ENCODE measurements around the gene RAPGEF3.
A peak's percentile ranks its signal among the peaks of the same experiment; 100 is the strongest.

The RAPGEF3 gene, protein sequence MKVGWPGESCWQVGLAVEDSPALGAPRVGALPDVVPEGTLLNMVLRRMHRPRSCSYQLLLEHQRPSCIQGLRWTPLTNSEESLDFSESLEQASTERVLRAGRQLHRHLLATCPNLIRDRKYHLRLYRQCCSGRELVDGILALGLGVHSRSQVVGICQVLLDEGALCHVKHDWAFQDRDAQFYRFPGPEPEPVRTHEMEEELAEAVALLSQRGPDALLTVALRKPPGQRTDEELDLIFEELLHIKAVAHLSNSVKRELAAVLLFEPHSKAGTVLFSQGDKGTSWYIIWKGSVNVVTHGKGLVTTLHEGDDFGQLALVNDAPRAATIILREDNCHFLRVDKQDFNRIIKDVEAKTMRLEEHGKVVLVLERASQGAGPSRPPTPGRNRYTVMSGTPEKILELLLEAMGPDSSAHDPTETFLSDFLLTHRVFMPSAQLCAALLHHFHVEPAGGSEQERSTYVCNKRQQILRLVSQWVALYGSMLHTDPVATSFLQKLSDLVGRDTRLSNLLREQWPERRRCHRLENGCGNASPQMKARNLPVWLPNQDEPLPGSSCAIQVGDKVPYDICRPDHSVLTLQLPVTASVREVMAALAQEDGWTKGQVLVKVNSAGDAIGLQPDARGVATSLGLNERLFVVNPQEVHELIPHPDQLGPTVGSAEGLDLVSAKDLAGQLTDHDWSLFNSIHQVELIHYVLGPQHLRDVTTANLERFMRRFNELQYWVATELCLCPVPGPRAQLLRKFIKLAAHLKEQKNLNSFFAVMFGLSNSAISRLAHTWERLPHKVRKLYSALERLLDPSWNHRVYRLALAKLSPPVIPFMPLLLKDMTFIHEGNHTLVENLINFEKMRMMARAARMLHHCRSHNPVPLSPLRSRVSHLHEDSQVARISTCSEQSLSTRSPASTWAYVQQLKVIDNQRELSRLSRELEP

DNA sequence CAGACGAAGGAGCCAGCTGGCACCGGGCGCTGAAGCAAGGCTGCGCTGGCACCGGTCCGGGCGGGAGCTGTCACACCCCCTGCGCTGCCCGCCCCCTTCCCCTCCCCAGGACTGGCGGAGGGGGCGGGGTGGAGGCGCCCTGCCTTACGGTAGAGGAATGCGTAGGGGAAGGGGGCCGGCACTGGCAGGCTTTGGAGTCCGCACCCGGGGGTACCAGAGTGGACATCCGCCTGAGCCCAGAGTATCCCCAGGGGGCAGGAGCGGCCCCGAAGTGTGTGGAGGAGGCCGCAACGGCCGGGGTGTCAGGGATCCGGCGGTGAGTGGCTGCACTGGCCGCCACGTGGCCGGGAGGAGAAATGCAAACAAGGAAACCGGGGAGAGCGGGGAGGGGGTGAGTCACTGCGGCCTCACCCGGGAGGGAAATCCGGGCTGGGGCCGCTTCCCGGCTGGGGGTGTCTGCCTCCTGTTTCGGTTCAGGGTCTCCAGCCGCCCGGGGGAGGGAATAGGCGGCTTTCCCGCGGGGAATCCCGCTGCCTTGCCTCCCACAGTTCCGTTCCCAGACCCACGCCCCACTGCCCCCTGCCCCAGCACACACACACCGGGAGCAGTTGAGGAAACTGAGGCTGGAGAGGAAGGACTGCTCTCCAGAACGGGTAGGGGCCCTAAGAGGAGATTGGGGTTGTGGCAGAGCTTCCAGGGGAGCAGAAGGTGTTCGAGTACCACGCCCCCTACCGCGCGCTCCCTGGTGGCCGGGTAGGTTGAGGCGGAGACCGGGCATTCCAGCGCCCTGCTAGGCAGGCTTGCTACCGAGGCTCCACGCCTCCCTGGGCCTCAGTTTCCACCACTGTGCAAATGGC is at the start of gene RAPGEF3:
Gene RAPGEF3, minus strand, starts transcription at position 47 of the 857 bp plus-strand sequence. CDS start 324 bp downstream, outside the sequence.
- DNase-seq, result peak; percentile 34 to 63

DNA sequence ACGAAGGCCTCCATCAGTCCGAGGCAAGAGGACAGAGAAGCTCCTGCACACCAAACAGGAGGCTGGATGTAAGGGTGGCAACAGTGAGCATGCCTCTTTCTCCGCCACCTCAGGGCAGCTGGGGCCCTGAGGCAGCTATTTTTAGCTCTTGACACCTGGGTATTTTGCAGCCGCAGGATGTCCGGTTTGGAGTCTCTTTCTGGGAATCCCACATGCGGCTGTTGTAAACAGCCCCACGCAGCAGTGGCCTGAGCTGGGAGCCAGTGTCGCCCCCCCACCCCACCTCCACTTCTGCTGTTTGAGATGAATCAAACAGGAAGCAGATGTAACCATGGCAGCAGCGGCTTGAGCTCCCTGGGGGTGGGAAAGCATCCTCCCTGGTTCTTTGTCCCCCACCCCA is 49.4 kb upstream of the RAPGEF3 start:
- peak in 1 of 2 experiments; percentile 37 for DNase-seq

DNA sequence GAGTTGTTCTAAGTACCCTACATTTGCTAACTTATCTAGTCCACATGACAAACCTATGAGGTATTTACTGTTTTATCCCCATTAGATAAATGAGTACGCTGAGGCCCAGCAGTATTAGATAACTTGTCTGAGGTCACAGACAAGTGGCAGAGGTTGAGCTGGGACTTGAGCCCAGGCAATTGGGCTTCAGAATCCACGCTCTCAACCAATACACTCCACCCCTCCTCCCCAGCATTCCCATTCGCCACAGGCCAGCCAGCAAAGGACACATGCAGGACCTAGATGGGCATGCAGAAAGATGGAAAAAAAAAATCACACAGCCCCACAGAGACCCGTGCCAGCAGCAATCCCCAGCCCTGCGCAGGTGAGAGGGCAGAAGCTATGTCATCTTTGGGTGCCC is 48.7 kb upstream of the RAPGEF3 start:
- DNase-seq, result no peak

DNA sequence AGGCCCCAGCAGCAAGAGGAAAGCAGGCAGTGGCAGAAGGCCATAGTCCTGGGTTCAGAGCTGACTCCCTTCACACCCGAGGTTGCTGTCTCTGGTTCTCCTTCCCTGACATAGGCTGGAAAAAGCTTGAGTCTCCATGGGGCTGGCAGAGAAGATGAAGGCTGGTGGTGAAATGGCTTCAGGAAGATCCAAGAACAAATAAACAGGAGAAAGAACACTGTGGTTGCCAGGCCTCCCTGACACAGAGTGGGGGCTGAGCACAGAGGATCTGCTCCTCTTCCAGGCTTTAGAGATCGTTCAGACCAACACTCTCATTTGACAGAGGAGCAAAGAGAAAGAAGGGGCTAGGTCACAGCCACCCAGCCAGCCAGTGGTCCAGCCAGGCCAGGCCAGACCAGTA is 46.7 kb upstream of the RAPGEF3 start:
- DNase-seq, result no peak

DNA sequence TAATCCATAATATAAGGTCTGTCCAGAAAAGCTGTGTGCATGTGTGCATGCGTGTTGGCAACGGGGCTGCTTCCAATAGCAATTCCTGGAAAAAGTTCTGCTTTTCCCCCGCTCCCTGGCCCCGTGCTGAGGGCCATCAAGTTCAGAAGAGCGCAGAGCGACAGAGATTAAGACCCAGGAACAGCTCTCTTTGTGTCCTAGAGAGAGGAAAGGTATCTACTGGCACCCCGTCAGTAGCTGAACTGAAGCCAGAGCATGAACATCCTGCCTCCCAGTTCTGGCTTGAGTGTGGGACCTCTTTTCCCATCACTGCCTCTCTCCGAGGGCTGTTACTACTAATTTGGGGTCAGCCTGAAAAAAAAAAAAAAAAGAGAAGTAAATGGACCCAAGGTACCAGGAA is 45.5 kb upstream of the RAPGEF3 start:
- no peak for DNase-seq

DNA sequence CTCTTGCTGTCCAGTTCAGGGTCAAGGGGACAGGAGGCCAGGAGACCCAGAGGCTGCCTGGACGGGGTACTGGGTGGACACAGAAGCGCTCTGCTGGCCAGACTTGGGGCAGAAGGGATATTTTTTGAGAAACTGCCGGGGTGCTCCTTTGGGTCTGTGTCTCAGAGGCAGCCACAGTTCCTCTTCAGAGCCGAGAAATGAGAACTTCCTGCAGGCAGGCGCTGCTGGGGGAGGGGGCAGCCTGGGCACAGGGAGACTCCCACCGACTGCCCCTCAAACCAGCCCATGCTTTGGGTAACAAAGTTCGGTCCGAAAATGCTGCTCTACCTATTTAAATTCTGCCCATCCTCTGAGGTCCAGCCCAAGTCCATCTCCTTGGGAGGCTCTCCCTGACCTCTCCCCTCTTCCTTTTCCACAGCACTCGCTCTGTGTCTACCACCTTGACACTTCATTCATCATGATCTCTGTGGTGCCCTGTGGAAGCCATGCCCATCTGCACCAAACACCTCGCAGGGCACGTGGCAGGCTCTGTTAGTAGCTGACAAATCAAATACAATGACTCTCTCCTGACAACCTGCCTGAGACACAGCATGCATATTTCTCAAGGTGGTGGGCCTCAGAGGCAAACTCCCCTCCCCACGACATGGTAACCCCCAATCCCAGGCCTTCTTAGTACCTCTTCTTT is 44.7 kb upstream of the RAPGEF3 start:
- no peak for DNase-seq

DNA sequence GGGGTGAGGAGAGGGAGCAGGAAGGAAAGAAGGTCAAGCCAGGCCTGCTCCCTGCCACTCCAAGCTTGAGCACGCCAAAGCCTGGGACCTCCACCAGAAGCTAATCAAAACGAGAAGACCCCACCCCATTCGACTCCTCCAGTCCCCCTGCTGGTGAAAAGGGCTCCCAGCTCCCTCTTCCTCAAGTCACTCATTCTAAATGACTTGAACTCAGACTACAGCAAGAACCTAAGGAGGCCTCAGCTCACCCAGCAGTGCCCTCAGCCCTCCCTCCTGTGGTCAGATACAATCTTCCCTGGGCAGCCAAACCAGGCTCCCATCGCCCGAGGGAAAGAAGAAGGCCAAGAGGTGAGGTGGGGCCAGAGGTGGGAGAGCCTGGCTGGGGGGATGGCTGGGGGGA is 43.6 kb upstream of the RAPGEF3 start:
- DNase-seq, result no peak

DNA sequence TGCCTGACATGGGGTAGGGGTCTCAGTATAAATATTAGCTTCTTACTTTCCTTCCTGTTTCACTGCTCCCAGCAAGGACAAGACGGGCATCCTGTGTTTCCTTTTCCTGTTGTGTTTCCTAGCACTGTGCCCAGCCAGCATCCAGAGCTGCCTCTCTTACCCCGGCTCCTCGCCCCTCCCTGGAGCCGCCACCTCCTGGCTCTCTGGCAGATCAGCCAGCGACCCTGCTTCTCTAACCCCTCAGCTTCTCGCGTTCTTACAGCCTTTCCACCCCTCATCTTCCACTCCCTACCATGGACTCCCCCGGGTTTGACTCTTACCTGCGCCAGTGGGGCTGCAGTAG is 43.2 kb upstream of the RAPGEF3 start:
- no peak for DNase-seq

DNA sequence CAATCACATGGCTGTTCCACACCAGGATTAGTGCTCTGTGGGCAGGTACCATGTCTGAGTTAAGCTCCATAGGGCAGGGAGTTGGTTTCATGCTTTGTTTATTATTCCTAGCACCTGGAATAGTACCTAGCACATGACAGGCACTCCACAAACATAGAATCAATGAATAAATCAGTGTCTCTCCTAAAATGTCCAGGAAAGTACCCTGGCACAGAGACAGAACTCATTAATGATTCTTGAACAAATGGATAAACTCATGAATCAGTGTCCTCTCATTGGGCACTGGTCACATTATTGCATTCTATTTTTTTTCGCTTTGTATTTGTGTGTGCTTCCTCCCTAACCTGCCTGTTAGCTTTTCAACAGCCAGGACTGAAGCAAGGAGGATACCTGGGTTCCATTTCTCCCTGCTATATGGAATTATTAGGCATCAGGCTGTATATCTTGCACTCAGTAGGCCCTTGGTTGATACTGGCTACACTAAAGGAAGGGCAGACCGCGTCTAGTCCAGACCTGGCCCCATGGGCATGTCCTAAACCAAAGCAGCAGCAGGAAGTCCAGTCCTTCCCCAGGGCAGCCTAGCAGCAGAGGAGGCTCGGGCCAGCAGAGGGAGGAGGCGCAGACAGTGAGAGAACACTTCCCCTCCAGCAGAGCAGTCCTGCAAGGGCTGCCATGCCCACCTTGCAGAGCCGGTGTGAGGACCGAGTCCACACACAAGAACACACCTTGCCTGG is 42.7 kb upstream of the RAPGEF3 start:
- no peak for DNase-seq

DNA sequence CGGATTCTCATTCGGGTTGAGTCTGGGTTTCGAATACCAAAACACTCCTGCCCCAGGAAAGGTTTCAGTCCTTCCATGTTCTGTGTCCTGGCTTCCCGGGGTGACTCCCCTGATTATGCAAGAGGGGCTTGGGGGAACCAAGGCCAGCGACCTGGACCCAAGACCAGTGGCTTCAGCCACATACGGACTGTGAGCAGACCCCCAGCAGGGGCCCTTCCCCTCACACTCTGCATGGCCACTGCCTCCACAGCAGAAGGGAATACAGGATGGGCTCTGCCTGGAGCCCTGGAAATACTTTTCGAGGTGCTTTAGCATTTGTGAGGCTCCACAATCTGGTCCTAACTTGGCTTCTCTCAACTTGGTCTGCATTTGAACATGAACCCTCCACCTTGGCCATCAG is 41.9 kb upstream of the RAPGEF3 start:
- DNase-seq, result no peak

DNA sequence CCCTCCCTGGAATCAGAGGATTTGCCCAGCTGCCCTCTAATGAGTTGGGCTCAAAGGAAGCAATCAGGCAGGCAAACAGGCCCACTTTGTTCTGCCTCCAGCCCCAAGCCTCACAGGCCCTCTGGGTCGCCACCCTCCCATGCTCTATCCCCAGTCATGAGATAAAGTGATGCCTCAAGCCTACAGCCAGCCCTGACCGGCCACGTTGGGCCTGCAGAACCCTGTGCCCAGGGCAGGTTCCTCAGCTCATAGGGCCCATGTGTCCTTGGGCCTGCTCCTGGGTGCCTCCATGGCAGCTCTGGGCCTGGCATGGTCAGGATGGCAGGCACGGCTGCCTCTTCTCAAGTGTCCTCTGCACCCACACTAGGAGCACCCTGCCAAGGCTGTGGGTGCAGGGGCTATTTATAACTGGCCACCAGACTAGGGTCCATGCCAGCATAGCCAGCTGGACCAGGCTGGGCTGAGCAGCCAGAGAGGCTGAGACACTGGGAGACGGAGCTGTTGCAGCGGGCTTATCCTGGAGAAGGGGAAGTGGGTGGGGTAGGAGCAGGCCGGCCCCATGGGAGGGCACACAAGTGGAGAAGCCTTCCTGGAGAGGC is 40.8 kb upstream of the RAPGEF3 start:
- no peak for DNase-seq

DNA sequence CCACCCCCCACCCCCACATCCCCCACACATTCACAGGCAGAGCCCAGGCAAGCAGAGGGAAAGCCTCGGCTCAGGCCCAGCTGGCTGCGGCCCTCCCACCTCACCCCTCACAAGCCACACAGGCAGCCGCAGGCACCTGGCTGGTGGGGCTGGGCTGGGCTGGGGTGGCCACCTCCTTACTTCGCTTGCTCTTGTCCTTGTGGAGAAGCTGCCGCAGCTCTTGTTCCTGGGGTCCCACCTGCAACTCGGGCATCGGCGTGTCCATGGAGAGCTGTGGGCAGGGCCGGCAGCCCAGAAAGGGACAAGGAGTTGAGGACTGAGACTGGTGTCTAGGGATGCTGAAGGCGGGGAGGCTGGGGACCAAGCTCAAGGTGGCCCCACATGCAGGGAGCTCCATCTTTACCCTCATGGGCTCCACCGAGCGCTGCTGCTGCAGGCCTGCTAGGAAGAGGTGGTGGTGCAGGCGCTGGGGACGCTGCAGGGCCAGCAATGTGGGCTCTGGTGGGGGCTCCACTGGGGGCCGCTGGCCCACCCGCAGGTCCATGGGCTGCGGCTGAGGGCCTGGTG is 39.8 kb upstream of the RAPGEF3 start:
- DNase-seq, result no peak

DNA sequence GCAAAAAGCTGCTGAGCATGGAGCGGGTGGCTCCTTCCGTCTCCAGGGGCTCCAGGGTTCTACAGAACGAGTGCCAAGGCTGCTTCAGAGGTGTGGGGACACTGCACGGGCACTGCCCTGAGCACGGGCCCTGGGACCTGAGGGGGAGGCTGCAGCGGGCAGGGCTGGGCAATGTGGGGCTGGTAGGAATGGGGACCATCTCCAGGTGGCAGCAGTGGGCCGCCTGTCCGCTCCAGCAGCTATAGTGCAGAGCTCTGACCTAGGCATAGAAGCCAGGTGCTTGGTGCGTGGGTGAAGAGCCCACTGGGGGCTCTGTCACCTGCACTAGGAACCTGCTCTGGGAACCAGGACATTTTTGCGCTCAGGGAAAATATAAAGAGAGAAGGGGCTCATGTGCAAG is 38.8 kb upstream of the RAPGEF3 start:
- DNase-seq, result peak in 1 of 2 experiments; percentile 7

DNA sequence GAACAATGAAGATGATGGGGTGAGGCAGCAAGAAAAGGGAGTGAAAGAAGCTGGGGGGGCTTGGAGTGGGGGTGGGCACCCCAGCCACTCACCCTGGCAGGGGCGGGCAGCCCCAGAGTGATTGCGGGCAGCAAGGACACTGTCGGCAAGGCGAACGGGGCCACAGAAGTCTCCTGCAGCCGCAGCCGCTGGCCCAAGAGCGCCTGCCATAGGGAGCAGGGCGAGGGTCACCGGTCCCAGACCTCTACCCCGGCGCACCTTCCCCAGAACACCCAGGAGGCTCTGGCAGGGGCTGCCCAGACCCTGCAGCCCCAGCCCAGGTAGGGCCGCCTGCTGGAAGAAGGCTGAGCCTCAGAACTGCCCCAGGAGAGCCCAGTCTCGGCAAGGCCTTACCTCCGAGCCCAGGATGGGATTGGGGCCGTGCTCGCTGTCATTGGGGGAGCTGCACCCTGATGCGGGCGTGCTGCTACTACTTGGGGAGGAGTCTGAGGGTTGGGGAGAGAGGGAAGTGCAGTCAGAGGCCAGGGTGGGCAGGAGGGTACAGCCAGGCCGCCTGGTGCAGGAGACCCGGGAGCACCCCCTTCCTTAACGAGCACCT is 37.2 kb upstream of the RAPGEF3 start:
- DNase-seq, result no peak

DNA sequence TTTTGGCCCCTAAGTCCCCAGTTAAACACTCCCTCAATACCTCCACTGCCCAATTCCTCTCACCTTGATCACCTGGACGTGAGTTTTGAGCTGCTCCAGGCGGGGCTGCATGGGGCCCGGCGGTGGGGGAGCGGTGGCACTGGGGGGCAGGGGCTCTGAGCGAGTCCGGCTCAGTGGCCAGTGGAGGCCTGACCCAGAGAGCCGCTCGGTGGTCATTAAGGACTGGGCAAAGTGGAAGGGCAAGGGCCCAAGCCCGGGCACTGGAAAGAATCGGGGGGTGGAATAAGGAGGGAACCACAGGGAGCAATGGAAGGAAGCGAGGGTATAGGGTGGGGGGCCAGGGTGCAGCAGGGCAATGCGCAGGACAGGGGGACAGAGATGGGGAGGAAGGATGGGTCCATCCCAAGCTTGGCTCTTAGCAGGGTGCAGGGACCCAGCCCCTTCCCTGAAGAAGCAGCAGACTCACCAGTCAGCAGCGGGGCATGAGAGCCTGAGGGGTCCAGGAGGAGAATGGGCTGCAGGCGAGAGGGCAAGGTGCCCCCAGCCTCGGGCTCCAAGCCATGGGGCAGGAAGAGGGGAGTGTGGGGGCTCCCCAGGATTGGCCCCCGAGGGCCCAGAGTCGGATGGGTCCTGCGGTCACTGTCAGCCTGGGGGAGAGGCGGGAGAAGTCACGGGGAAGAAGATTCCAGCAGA is 36.6 kb upstream of the RAPGEF3 start:
- no peak for DNase-seq

DNA sequence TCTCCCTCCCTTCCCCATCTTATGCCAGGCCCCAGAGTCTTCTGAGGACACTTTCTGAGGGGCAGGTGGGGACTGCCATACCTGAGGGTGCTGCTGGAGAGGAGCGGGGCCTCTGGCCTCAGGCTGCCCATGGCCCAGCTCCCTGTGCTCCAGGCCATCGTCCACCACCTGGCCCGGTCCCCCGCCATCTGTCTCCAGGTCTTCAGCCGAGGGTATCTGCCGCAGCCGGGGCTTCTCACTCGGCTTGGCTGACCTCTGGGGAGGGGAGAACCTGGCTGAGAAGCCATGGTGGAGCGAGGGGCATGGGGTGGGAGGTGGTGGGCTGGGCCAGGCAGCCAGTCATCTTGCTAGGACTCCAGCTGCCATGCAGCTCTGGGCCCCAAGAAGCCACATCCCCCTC is 36.0 kb upstream of the RAPGEF3 start:
- DNase-seq, result no peak

DNA sequence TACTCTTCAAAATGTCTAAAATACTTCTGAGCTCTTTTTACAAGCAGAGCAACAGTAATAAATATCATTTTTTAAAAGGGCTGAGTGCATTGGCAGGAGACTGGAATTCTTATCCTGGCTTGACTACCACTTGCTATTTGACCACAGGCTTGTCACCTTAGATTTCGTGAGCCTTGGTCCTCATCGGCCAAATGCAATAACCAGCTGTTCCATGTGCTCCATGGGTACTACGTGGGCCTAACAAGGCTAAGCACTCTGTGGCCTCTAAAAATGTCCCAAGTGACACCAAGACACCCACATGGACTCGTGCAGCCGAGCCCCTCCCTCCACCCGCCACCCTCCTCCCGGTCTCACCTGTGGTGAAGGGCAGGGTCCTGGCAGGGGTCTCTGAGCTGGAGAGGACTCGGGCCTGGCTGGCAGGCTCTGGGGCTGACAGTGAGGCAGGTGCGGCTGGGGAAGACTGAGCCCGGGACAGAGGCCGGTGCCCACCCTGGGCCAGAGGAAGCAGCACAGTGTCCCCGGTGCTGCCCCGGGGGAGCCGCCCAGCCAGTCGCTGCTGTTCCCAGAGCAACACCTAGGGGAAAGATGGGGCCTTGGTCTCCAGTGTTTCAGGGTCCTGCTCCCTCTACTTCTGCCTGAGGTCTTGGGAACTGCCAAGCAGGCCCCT is 34.5 kb upstream of the RAPGEF3 start:
- no peak for DNase-seq

DNA sequence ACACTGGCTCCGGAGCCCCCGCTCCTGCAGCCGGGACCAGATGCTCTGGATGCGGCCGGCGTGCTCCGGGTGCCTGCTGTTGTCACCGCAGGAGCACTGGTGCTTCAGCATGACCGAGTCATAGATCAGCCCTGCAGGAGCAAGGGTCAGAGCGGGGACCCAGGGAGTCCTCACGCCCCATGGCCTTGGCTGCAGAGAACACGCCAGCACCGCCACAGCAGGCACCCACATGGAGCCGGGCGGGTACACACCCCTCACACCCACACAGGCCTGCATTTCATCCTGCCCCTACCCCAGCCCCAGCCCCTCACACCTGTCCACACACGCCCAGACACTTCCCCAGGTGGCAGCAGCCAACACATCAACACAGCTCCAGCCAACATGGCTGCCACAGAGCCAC is 33.2 kb upstream of the RAPGEF3 start:
- no peak for DNase-seq

DNA sequence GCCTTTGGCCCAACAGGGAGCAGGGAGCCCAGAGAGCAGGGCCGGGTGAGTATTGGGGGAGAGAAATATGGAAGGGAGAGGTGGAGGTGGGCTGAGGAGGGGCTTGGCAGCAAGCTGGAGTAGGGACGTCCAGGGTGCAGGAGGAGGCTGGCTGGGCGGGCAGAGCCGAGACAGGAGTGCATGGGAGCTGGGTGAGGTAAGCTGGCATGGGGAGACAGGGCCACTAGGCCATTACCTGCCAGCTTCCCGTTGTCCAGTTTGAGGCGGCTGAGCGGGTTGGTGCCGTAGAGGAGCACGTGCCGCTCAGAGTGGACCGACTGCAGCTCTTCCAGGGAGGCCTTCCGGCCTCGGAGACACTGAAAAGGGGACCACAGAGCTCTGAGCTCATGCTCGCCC is 32.7 kb upstream of the RAPGEF3 start:
- DNase-seq, result no peak

All from NCI-H524 (cell line).